M059J (cell line): ENCODE measurements around the gene ZNF587. TPM values are rescaled to one million over a fixed set of nuclear protein-coding genes. Genes with fewer than 3 reads are reported as not detected.

Experiments
- DNase-seq: peaks from one replicate; pipeline ENCODE4 v3.0.0-alpha.2; 2012; ENCODE audit warnings: low read depth
- total RNA-seq: library from RNA; depleted of rRNA; stranded (reverse); fragments of >200 nt; shearing (Covaris generic); gene quantifications from 2 replicates; pipeline ENCODE4 v1.2.3, GENCODE V29; 2014; rRNA removed

ZNF587 gene
- total RNA-seq, 1 experiment from 2014 or later = 19.6 TPM

DNA sequence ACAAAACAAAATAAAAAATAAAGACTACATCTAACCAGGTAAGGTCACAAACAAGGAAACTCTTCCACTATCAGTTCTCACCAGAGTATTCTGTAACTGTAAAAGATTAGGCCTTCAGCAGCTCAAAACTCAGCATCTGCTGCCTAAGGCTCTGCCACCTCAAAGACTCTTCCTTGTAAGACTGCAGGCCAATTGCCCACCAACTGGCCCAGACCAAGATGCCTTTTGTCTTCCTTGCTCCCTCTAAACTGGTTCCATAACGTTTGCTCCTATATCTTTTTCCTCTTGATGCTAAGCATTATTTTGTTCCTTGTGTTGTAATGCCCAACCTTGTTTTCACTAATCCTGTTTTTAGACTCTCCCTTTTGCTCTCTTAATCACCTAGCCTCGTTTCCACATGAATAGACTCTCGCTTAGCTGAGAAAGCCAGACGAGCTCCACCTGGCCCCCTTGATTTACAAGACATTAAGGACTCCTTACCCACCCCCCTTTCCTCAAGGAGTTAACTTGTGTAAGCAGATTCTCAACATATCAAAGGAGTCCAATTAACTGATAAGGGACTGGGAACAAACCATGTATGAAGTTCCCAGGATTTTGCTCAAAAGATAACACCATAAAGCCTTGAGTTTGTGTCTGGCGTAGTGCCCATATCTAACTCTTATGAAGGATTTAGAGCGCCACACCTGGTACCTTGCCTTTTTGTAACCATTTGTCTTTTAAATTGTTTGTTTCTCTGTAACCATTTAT, 37.7 kb downstream of the ZNF587 start:
- DNase-seq = no peak

- DNase-seq = no peak
Observed at GRCh38 chr19:57888107-57888559, 38.5 kb downstream of the ZNF587 start.

GRCh38 chr19:57888560-57889231, 39.0 kb downstream of the ZNF587 start, which contains the start of gene ZNF814:
Gene ZNF814 (minus strand): TSS chr19:57889037. CDS start chr19:57888802, 235 bp downstream.
- no peak for DNase-seq

- peak; percentile 87 for DNase-seq
Observed at GRCh38 chr19:57890706-57891105, 41.0 kb downstream of the ZNF587 start.

GRCh38 chr19:57900311-57900710, 50.7 kb downstream of the ZNF587 start:
- DNase-seq = no peak

GRCh38 chr19:57903618-57904184, 54.0 kb downstream of the ZNF587 start:
- no peak for DNase-seq

- no peak for DNase-seq
Observed at GRCh38 chr19:57905258-57905657, 55.6 kb downstream of the ZNF587 start.

DNA sequence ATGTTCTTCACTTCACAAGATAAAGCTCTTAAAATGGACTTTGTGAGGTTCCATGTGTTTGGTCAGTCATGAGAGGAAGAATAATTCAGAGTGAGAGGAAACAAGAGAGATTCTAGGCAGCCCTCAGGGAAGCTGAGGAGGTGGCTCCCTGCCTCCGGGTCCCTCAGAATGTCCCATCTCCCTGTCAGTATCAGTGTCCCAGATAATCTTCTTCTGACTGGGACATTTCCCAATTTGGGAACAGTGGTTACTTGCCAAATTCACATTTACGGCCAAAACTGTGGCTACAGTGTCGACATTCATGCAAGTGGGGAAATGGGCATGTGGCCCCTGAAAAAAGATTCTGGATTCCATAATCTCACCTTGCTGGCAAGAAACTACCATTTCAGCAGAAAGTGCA, 57.7 kb downstream of the ZNF587 start:
- no peak for DNase-seq

- DNase-seq = no peak
Observed at GRCh38 chr19:57914531-57914930, 64.9 kb downstream of the ZNF587 start.

Other genes starting within 250 kb of the ZNF587 start
- 7.4 and 17.4 TPM in 2 replicates for gene ZNF530, start 250.0 kb upstream of the ZNF587 start, total RNA-seq
- 16.5 and 17.6 TPM in 2 replicates for gene ZNF134, start 235.6 kb upstream of the ZNF587 start, total RNA-seq
- gene ZNF211, start 216.7 kb upstream of the ZNF587 start, total RNA-seq = 12.2 and 13.1 TPM in 2 replicates
- not detected in 2 replicates for gene ZSCAN4, start 180.9 kb upstream of the ZNF587 start, total RNA-seq
- 7.0 and 13.1 TPM in 2 replicates for gene ZNF551, start 167.9 kb upstream of the ZNF587 start, total RNA-seq
- gene ZNF154, start 140.7 kb upstream of the ZNF587 start, total RNA-seq = not detected in 2 replicates
- gene ZNF671, start 122.2 kb upstream of the ZNF587 start, total RNA-seq = 1.9 and 5.4 TPM in 2 replicates
- gene ZNF776, start 103.0 kb upstream of the ZNF587 start, total RNA-seq = 11.4 and 12.8 TPM in 2 replicates
- 11.8 and 14.2 TPM in 2 replicates for gene ZNF586, start 80.2 kb upstream of the ZNF587 start, total RNA-seq
- gene ZNF552, start 34.9 kb upstream of the ZNF587 start, total RNA-seq = 0.69 and 0.84 TPM in 2 replicates
- 8.3 and 8.5 TPM in 2 replicates for gene ZNF587B, start 19.6 kb upstream of the ZNF587 start, total RNA-seq
- gene ZNF814, start 39.2 kb downstream of the ZNF587 start, total RNA-seq = 0.64 and 2.2 TPM in 2 replicates
- 11.2 and 11.6 TPM in 2 replicates for gene ZNF417, start 66.7 kb downstream of the ZNF587 start, total RNA-seq
- gene ZNF418, start 85.5 kb downstream of the ZNF587 start, total RNA-seq = 6.6 and 7.0 TPM in 2 replicates
- gene ZNF256, start 97.8 kb downstream of the ZNF587 start, total RNA-seq = 4.8 and 6.7 TPM in 2 replicates
- not detected in 2 replicates for gene C19orf18, start 124.7 kb downstream of the ZNF587 start, total RNA-seq
- 13.2 and 13.4 TPM in 2 replicates for gene ZNF606, start 153.0 kb downstream of the ZNF587 start, total RNA-seq
- gene ZSCAN1, start 184.2 kb downstream of the ZNF587 start, total RNA-seq = 1.2 TPM in 1 of 2 replicates, not detected in the other
- 1.8 and 2.0 TPM in 2 replicates for gene ZNF135, start 209.4 kb downstream of the ZNF587 start, total RNA-seq
- 33.3 and 39.8 TPM in 2 replicates for gene ZSCAN18, start 248.4 kb downstream of the ZNF587 start, total RNA-seq